ENCODE results near the gene RANBP3.

Gene RANBP3

GRCh38 chr19:5881543-5882299, 96.2 kb downstream of the RANBP3 start:
- DNase-seq: no peak

- DNase-seq: peak; percentile 79
Measured at GRCh38 chr19:5880604-5881078, 97.3 kb downstream of the RANBP3 start.

GRCh38 chr19:5880196-5880595, 97.7 kb downstream of the RANBP3 start:
- no peak for DNase-seq

- no peak for DNase-seq
Measured at GRCh38 chr19:5877882-5878281, 100.1 kb downstream of the RANBP3 start.

GRCh38 chr19:5877427-5877826, 100.5 kb downstream of the RANBP3 start:
- DNase-seq: no peak

- peak; percentile 63 for DNase-seq
Measured at GRCh38 chr19:5874496-5874895, 103.4 kb downstream of the RANBP3 start.

GRCh38 chr19:5873617-5874199, 104.2 kb downstream of the RANBP3 start:
- no peak for DNase-seq

- no peak for DNase-seq
Measured at GRCh38 chr19:5870986-5871394, 107.0 kb downstream of the RANBP3 start.

GRCh38 chr19:5867201-5868136, 110.5 kb downstream of the RANBP3 start:
- no peak for DNase-seq
